Neural progenitor cell (in vitro differentiated cells): ENCODE results near the gene ANAPC4. TPM values are rescaled to one million over a fixed set of nuclear protein-coding genes. Genes with fewer than 3 reads are reported as not detected.
"Not testable (repeated sequence)": the region's sequence is repeated elsewhere in the genome, so short reads cannot be mapped to it uniquely, and the experiment has no call there.

Experiments used
- DNase-seq: peaks from one replicate; pipeline ENCODE4 v3.0.0-alpha.2; 2016; ENCODE audit warnings: low spot score
- H2AFZ ChIP-seq: fragments of 200-600 bp; sonication (generic); replicated peaks from 2 replicates; pipeline ENCODE4 v1.6.1; 2016; ENCODE audit warnings: antibody characterized with exemption
- H3F3A ChIP-seq: fragments of 200-600 bp; sonication (generic); 2 replicates; pipeline ENCODE4 v1.6.1; 2016; ENCODE audit warnings: antibody characterized with exemption, low read depth
- H3K27ac ChIP-seq: fragments of 200-600 bp; sonication (generic); 2 replicates; pipeline ENCODE4 v1.5.1; 2016; ENCODE audit warnings: mild to moderate bottlenecking
- H3K27me3 ChIP-seq: fragments of 200-600 bp; sonication (generic); 2 replicates; pipeline ENCODE4 v1.6.1; 2016; ENCODE audit warnings: mild to moderate bottlenecking, moderate library complexity
- H3K36me3 ChIP-seq: fragments of 200-600 bp; sonication (generic); 2 replicates; pipeline ENCODE4 v1.5.1; 2016
- H3K4me1 ChIP-seq: fragments of 200-600 bp; sonication (generic); 2 replicates; pipeline ENCODE4 v1.6.1; 2016; ENCODE audit warnings: mixed run types
- H3K4me2 ChIP-seq: fragments of 200-600 bp; sonication (generic); 2 replicates; pipeline ENCODE4 v1.6.1; 2016
- H3K4me3 ChIP-seq: fragments of 200-600 bp; sonication (generic); 2 replicates; pipeline ENCODE4 v1.5.1; 2016
- H3K79me2 ChIP-seq: fragments of 200-600 bp; sonication (generic); 2 replicates; pipeline ENCODE4 v1.6.1; 2016; ENCODE audit warnings: low read depth
- H3K9ac ChIP-seq: fragments of 200-600 bp; sonication (generic); 2 replicates; pipeline ENCODE4 v1.6.1; 2016
- H3K9me3 ChIP-seq: fragments of 200-600 bp; sonication (generic); 2 replicates; pipeline ENCODE4 v1.5.1; 2016; ENCODE audit warnings: low read depth
- H4K20me1 ChIP-seq: fragments of 200-600 bp; sonication (generic); 2 replicates; pipeline ENCODE4 v1.6.1; 2016; ENCODE audit warnings: low read depth
- H3K27ac Mint-ChIP-seq: 3 replicates; pipeline ENCODE4 v1.8.0; 2021; ENCODE audit warnings: mixed read lengths
- H3K27me3 Mint-ChIP-seq: 2 replicates; pipeline ENCODE4 v1.8.0; 2022; ENCODE audit warnings: low read depth, mild to moderate bottlenecking, inconsistent platforms, moderate library complexity, mixed read lengths; ENCODE audit not compliant: insufficient read depth
- H3K36me3 Mint-ChIP-seq: 3 replicates; pipeline ENCODE4 v1.8.0; 2021; ENCODE audit warnings: mixed read lengths
- H3K4me1 Mint-ChIP-seq: 3 replicates; pipeline ENCODE4 v1.8.0; 2021; ENCODE audit warnings: mixed read lengths
- H3K4me3 Mint-ChIP-seq: 3 replicates; pipeline ENCODE4 v1.8.0; 2021; ENCODE audit warnings: mild to moderate bottlenecking, moderate library complexity, mixed read lengths
- H3K9me3 Mint-ChIP-seq: 3 replicates; pipeline ENCODE4 v1.8.0; 2020; ENCODE audit warnings: mixed read lengths
- EZH2 ChIP-seq: fragments of 200-600 bp; sonication (generic); IDR thresholded peaks from 2 replicates; pipeline ENCODE4 v1.6.1; 2017; ENCODE audit warnings: antibody characterized with exemption, mild to moderate bottlenecking, moderate library complexity
- EZH2phosphoT487 ChIP-seq: fragments of 200-600 bp; sonication (generic); IDR thresholded peaks from 2 replicates; pipeline ENCODE4 v1.6.1; 2017; ENCODE audit warnings: antibody characterized with exemption
- total RNA-seq: library from RNA; depleted of rRNA; stranded (reverse); fragments of >200 nt; gene quantifications from 2 replicates; pipeline ENCODE4 v1.2.3, GENCODE V29; 2015; ENCODE audit warnings: low replicate concordance
- TF ChIP-seq, protein P1 (sequence below): fragments of 200-600 bp; sonication (generic); IDR thresholded peaks from 2 replicates; pipeline ENCODE4 v1.5.1; 2017; ENCODE audit warnings: antibody characterized with exemption, mild to moderate bottlenecking

Gene ANAPC4
- total RNA-seq = 40.1 and 55.1 TPM in 2 replicates

DNA sequence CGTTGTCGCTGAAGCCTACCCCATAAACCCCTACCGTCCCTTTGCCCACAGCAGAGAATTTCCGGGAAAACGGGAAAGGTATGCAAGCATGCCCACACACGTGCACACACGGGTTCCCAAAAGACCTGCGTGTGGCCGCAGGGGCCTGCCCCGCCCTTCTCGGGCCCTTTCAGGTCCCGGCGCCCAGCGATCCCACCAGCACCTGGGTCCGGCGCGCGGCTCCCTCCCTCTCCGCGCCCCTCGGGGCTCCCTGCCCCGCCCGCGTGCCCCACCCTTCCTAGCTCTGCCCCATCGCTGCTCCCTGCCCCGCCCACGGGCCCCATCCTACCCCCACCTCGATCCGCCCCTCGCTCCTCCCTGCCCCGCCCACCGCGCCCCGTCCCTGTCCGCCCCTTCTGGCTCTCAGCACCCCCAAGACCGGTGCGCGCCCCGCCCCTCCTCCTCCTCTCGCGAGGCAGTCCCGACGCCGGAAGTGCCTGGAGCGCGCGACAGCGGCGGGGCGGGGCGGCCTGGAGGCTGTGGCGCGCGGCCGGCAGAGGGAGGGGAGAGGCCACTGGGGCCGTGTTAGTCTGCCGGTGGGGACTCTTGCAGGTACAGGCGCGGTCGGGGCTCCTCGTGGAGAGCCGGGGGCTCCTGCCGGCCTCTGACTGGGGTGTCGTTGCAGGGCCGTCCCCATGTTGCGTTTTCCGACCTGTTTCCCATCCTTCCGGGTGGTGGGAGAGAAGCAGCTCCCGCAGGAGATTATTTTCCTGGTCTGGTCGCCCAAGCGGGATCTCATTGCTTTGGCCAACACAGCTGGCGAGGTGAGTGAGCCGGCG lies at the start of gene ANAPC4:
Gene ANAPC4, plus strand, starts transcription at position 510 of the 818 bp plus-strand sequence. Its CDS starts 165 bp downstream, at position 675.
- Histone ChIP-seq H3K79me2 (peaks cover 33% of the 10 kb centered on the region), H3K27ac (no peak within 1 kb of the TSS)
- peak within 1 kb of the TSS; percentile 65 for H3K27ac Mint-ChIP-seq

GRCh38 chr4:25328463-25328862 lies 48.6 kb upstream of the ANAPC4 start:
- H3K27me3 Mint-ChIP-seq, H3K27ac ChIP-seq, H3K4me1 ChIP-seq, DNase-seq, H3K4me1 Mint-ChIP-seq, H3K9me3 Mint-ChIP-seq, H4K20me1 ChIP-seq, H3K4me2 ChIP-seq, H3K36me3 ChIP-seq, H3K79me2 ChIP-seq, H3K9me3 ChIP-seq, H3K4me3 Mint-ChIP-seq, H3K27ac Mint-ChIP-seq, H3F3A ChIP-seq, H2AFZ ChIP-seq, H3K27me3 ChIP-seq, H3K36me3 Mint-ChIP-seq, H3K4me3 ChIP-seq, H3K9ac ChIP-seq: not testable (repeated sequence)

More for the DNA sequence above, at the start of gene ANAPC4:
- DNase-seq = peak; percentile 97
- H3K9ac ChIP-seq = peak within 1 kb of the TSS; percentile 75
- peaks cover 7% of the 10 kb centered on the region for H3F3A ChIP-seq
- H3K36me3 ChIP-seq = no peaks in the 10 kb centered on the region
- H3K27me3 ChIP-seq = no peaks in the 10 kb centered on the region
- TF ChIP-seq, protein P1, sequence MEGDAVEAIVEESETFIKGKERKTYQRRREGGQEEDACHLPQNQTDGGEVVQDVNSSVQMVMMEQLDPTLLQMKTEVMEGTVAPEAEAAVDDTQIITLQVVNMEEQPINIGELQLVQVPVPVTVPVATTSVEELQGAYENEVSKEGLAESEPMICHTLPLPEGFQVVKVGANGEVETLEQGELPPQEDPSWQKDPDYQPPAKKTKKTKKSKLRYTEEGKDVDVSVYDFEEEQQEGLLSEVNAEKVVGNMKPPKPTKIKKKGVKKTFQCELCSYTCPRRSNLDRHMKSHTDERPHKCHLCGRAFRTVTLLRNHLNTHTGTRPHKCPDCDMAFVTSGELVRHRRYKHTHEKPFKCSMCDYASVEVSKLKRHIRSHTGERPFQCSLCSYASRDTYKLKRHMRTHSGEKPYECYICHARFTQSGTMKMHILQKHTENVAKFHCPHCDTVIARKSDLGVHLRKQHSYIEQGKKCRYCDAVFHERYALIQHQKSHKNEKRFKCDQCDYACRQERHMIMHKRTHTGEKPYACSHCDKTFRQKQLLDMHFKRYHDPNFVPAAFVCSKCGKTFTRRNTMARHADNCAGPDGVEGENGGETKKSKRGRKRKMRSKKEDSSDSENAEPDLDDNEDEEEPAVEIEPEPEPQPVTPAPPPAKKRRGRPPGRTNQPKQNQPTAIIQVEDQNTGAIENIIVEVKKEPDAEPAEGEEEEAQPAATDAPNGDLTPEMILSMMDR = no peak
- TF ChIP-seq EZH2 (peak; percentile 48), EZH2phosphoT487 (peak; percentile 48)
- H3K4me2 ChIP-seq = peak within 1 kb of the TSS; percentile 93
- no peaks in the 10 kb centered on the region for H3K4me1 Mint-ChIP-seq
- H3K9me3 Mint-ChIP-seq = no peaks in the 10 kb centered on the region
- peaks cover 2% of the 10 kb centered on the region for H3K27me3 Mint-ChIP-seq
- peaks cover 2% of the 10 kb centered on the region for H3K36me3 Mint-ChIP-seq
- no peaks in the 10 kb centered on the region for H3K9me3 ChIP-seq
- no peak within 1 kb of the TSS for H3K4me3 Mint-ChIP-seq
- peak within 1 kb of the TSS; percentile 95 for H3K4me3 ChIP-seq
- peak within 1 kb of the TSS; percentile 79 for H2AFZ ChIP-seq
- H4K20me1 ChIP-seq = no peaks in the 10 kb centered on the region
- peaks cover 12% of the 10 kb centered on the region for H3K4me1 ChIP-seq

GRCh38 chr4:25330335-25330734 lies 46.7 kb upstream of the ANAPC4 start:
- Histone ChIP-seq H3K4me1 (no peaks in the 10 kb centered on the region), H3K4me2 (no peak overlapping the region), H3K9me3 (no peaks in the 10 kb centered on the region), H4K20me1 (peaks cover 3% of the 10 kb centered on the region), H2AFZ (no peak overlapping the region), H3K36me3 (no peaks in the 10 kb centered on the region), H3K4me3 (no peak overlapping the region), H3K79me2 (no peaks in the 10 kb centered on the region), H3K27ac (no peak overlapping the region), H3K9ac (no peak overlapping the region), H3F3A (no peaks in the 10 kb centered on the region), H3K27me3 (no peaks in the 10 kb centered on the region)
- TF ChIP-seq, protein P1 = no peak
- TF ChIP-seq EZH2phosphoT487 (no peak), EZH2 (no peak)
- H3K4me3 Mint-ChIP-seq = no peak overlapping the region
- H3K27me3 Mint-ChIP-seq = no peaks in the 10 kb centered on the region
- H3K4me1 Mint-ChIP-seq = no peaks in the 10 kb centered on the region
- H3K27ac Mint-ChIP-seq = no peak overlapping the region
- peaks cover 2% of the 10 kb centered on the region for H3K36me3 Mint-ChIP-seq
- no peak for DNase-seq
- H3K9me3 Mint-ChIP-seq = no peaks in the 10 kb centered on the region
